Lower leg skin (tissue), 4 donors: ENCODE measurements around the gene DOCK11. TPM values are rescaled to one million over a fixed set of nuclear protein-coding genes. Genes with fewer than 3 reads are reported as not detected.
"Not testable (repeated sequence)": the region's sequence is repeated elsewhere in the genome, so short reads cannot be mapped to it uniquely, and the experiment has no call there.

Experiments used
- DNase-seq, 2 donors: peaks; one replicate each; pipeline ENCODE4 v3.0.0-alpha.2; 2019; ENCODE audit warnings: low spot score in 2 of 2
- H3K4me3 ChIP-seq: fragments of 200-600 bp; sonication (generic); 2 replicates; pipeline ENCODE4 v1.5.1; 2017; ENCODE audit warnings: mild to moderate bottlenecking, low read depth; ENCODE audit not compliant: poor library complexity, severe bottlenecking
- CTCF ChIP-seq, 3 donors: fragments of 450-650 bp; IDR thresholded peaks; one replicate each; pipeline ENCODE4 v1.5.1; 2016; ENCODE audit warnings: antibody characterized with exemption in 3 of 3, mild to moderate bottlenecking in 3 of 3, moderate library complexity in 2 of 3
- POLR2A ChIP-seq, 2 donors: fragments of 450-650 bp; IDR thresholded peaks; one replicate each; pipeline ENCODE4 v1.6.1; 2016 to 2017; ENCODE audit warnings: antibody characterized with exemption in 2 of 2, mild to moderate bottlenecking in 1 of 2, moderate library complexity in 1 of 2
- WGBS, 2 donors: methylation state at CpG; one replicate each; pipeline ENCODE4 v1.1.5; 2018; 5-methylcytosine and 5-hydroxymethylcytosine counted together
- intact Hi-C: fragments of 100-400 bp; cut with DNase I; formaldehyde crosslinking; loops from one replicate; pipeline ENCODE4 v1.15.0; 2023; ENCODE audit warnings: low total_unique reads
- total RNA-seq, 4 donors: library from RNA; depleted of rRNA; stranded (reverse); fragments of >200 nt; gene quantifications; one replicate each; pipeline ENCODE4 v1.1.0, GENCODE V29; 2016

The DOCK11 gene
- total RNA-seq, 4 donors from 2014 or later, result 3.5 to 11.1 (median 5.5) TPM

- intact Hi-C loops, result loop anchor here (10.0 kb wide), 1 partner anchor 1400 kb away; no protein-coding TSS in a partner anchor
- no peak for DNase-seq
- no peak overlapping the region for H3K4me3 ChIP-seq
- TF ChIP-seq CTCF (IDR thresholded peaks at IDR 0.05) (no peak), POLR2A (IDR thresholded peaks at IDR 0.05) (no peak)
- 82 to 92% methylated on average over 3 of the region's 3 CpGs for WGBS, 2 donors
These were observed 89.7 kb downstream of the DOCK11 start for GRCh38 chrX:118585296-118585695.

DNA sequence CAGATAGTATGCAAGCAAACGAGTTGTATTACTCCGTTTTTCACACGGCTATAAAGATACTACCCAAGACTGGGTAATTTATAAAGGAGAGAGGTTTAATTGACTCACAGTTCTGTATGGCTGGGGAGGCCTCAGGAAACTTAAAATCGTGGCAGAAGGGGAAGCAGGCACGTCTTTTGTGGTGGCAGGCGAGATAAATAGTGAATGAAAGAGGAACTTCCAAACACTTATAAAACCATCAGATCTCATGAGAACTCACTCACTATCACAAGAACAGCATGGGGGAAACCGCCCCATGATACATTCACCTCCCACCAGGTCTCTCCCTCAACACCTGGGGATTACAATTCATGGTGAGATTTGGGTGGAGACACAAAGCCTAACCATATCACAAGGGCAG is 90.6 kb downstream of the DOCK11 start:
- WGBS, 2 donors, result 66 to 95% methylated on average over 7 of the region's 7 CpGs
- intact Hi-C loops, result loop anchor here (10.0 kb wide), 1 partner anchor 1399 kb away; no protein-coding TSS in a partner anchor
- not testable (repeated sequence) for H3K4me3 ChIP-seq, DNase-seq

- WGBS, 2 donors, result 36 to 70% methylated on average over 3 of the region's 3 CpGs
- no peak overlapping the region for H3K4me3 ChIP-seq
- no peak for DNase-seq
- TF ChIP-seq POLR2A (IDR thresholded peaks at IDR 0.05) (no peak), CTCF (IDR thresholded peaks at IDR 0.05) (no peak)
- intact Hi-C loops, result loop anchor here (10.0 kb wide), 1 partner anchor 1396 kb away; no protein-coding TSS in a partner anchor
These were observed 93.1 kb downstream of the DOCK11 start for GRCh38 chrX:118588715-118589114.

- DNase-seq, result no peak
- 60 to 94% methylated on average over 1 of the region's 1 CpG for WGBS, 2 donors
- H3K4me3 ChIP-seq, result no peak overlapping the region
- no peak for TF ChIP-seq POLR2A (IDR thresholded peaks at IDR 0.05)
- no peak for TF ChIP-seq CTCF (IDR thresholded peaks at IDR 0.05)
- intact Hi-C loops, result loop anchor here (10.0 kb wide), 1 partner anchor 1396 kb away; no protein-coding TSS in a partner anchor
These were observed 93.6 kb downstream of the DOCK11 start for GRCh38 chrX:118589227-118589626.

- H3K4me3 ChIP-seq, result no peak overlapping the region
- intact Hi-C loops, result no loop called here
- TF ChIP-seq CTCF (IDR thresholded peaks at IDR 0.05), result no peak
- no peak for TF ChIP-seq POLR2A (IDR thresholded peaks at IDR 0.05)
- 73 to 84% methylated on average over 3 of the region's 3 CpGs for WGBS, 2 donors
- DNase-seq, result no peak
These were observed 97.8 kb downstream of the DOCK11 start for GRCh38 chrX:118593407-118593806.

- no peak overlapping the region for H3K4me3 ChIP-seq
- DNase-seq, result no peak
- intact Hi-C loops, result no loop called here
- WGBS, 2 donors, result 76 to 82% methylated on average over 4 of the region's 4 CpGs
- TF ChIP-seq POLR2A (IDR thresholded peaks at IDR 0.05) (no peak), CTCF (IDR thresholded peaks at IDR 0.05) (no peak)
These were observed 99.2 kb downstream of the DOCK11 start for GRCh38 chrX:118594697-118595420.
